Neuronal stem cell (in vitro differentiated cells): ENCODE measurements around the gene CDH10.

Experiments
- DNase-seq: peaks from one replicate; pipeline ENCODE4 v3.0.0-alpha.2; 2013; ENCODE audit warnings: low spot score
- H2AFZ ChIP-seq: one replicate; pipeline ENCODE4 v1.6.1; 2013; ENCODE audit warnings: mild to moderate bottlenecking, low read length, inconsistent platforms
- H2AK5ac ChIP-seq: 2 replicates; pipeline ENCODE4 v1.6.1; 2013; ENCODE audit warnings: low read depth, mild to moderate bottlenecking, inconsistent platforms, low read length, moderate library complexity, mixed read lengths
- H2BK120ac ChIP-seq: 2 replicates; pipeline ENCODE4 v1.6.1; 2013; ENCODE audit warnings: low read depth, mild to moderate bottlenecking, inconsistent platforms, low read length, moderate library complexity, mixed read lengths
- H2BK12ac ChIP-seq: one replicate; pipeline ENCODE4 v1.6.1; 2013; ENCODE audit warnings: low read length, inconsistent platforms
- H2BK15ac ChIP-seq: 2 replicates; pipeline ENCODE4 v1.6.1; 2013; ENCODE audit warnings: mild to moderate bottlenecking, low read length, inconsistent platforms, mixed read lengths
- H2BK5ac ChIP-seq: one replicate; pipeline ENCODE4 v1.6.1; 2013; ENCODE audit warnings: inconsistent platforms, mild to moderate bottlenecking, low read length, moderate library complexity
- H3K14ac ChIP-seq: one replicate; pipeline ENCODE4 v1.6.1; 2013; ENCODE audit warnings: low read length, inconsistent platforms
- H3K18ac ChIP-seq: 2 replicates; pipeline ENCODE4 v1.6.1; 2013; ENCODE audit warnings: low read length, inconsistent platforms
- H3K23ac ChIP-seq: 2 replicates; pipeline ENCODE4 v1.6.1; 2013; ENCODE audit warnings: low read depth, mild to moderate bottlenecking, mixed read lengths, low read length, inconsistent platforms; ENCODE audit not compliant: poor library complexity
- H3K27ac ChIP-seq: replicated peaks from 3 replicates; pipeline ENCODE4 v1.5.1; 2013; ENCODE audit warnings: low read length, inconsistent platforms
- H3K27me3 ChIP-seq, 3 experiments: 2 replicates each; pipeline ENCODE4 v1.6.1; 2013; ENCODE audit warnings: low read length in 3 of 3, mild to moderate bottlenecking in 2 of 3, inconsistent platforms in 1 of 3, low read depth in 1 of 3, mixed read lengths in 1 of 3, moderate library complexity in 1 of 3; ENCODE audit not compliant: control insufficient read depth in 3 of 3, insufficient read depth in 3 of 3
- H3K36me3 ChIP-seq, 2 donors: replicated peaks in 1 of 2; 2 replicates each; pipeline ENCODE4 v1.6.1; 2013; ENCODE audit warnings: low read length in 2 of 2; ENCODE audit not compliant: control insufficient read depth in 2 of 2, insufficient read depth in 2 of 2
- H3K4ac ChIP-seq: 2 replicates; pipeline ENCODE4 v1.6.1; 2013; ENCODE audit warnings: inconsistent platforms, mild to moderate bottlenecking, low read length, moderate library complexity
- H3K4me1 ChIP-seq, 2 donors: 1 replicate in 1 of 2; 2 replicates in 1 of 2; pipeline ENCODE4 v1.6.1; 2013; ENCODE audit warnings: low read length in 2 of 2, low read depth in 1 of 2; ENCODE audit not compliant: control insufficient read depth in 2 of 2, insufficient read depth in 1 of 2
- H3K4me2 ChIP-seq: one replicate; pipeline ENCODE4 v1.6.1; 2013; ENCODE audit warnings: mild to moderate bottlenecking, low read length, inconsistent platforms; ENCODE audit not compliant: insufficient read depth, poor library complexity, severe bottlenecking
- H3K4me3 ChIP-seq, 2 donors: 2 replicates each; pipeline ENCODE4 v1.5.1; 2013; ENCODE audit warnings: low read length in 2 of 2, mild to moderate bottlenecking in 2 of 2, inconsistent platforms in 1 of 2, moderate library complexity in 1 of 2
- H3K79me1 ChIP-seq: one replicate; pipeline ENCODE4 v1.6.1; 2013; ENCODE audit warnings: low read depth, mild to moderate bottlenecking, inconsistent platforms, low read length, moderate library complexity
- H3K9ac ChIP-seq: one replicate; pipeline ENCODE4 v1.6.1; 2013; ENCODE audit warnings: mild to moderate bottlenecking, low read depth, low read length, inconsistent platforms; ENCODE audit not compliant: poor library complexity
- H3K9me3 ChIP-seq, 2 donors: replicated peaks in 1 of 2; 2 replicates each; pipeline versions ENCODE3 to v1.6.1; 2013; ENCODE audit warnings: low read length in 2 of 2, mild to moderate bottlenecking in 2 of 2, inconsistent platforms in 1 of 2, low read depth in 1 of 2, mixed read lengths in 1 of 2, moderate library complexity in 1 of 2; ENCODE audit not compliant: control insufficient read depth in 2 of 2, insufficient read depth in 1 of 2
- H4K8ac ChIP-seq: one replicate; pipeline ENCODE4 v1.6.1; 2013; ENCODE audit warnings: low read depth, mild to moderate bottlenecking, inconsistent platforms, low read length, moderate library complexity
- H4K91ac ChIP-seq: one replicate; pipeline ENCODE4 v1.6.1; 2013; ENCODE audit warnings: low read length, low read depth, mild to moderate bottlenecking, inconsistent platforms; ENCODE audit not compliant: poor library complexity
- WGBS, 2 donors: extraction: QIAGEN DNeasy Blood & Tissue Kit; methylation state at CpG; one replicate each; pipeline ENCODE4 v1.1.7; 2013; ENCODE audit warnings: missing lambda C conversion rate in 2 of 2, mixed read lengths in 1 of 2; ENCODE audit not compliant: insufficient read length in 2 of 2, insufficient replicate concordance in 1 of 2; ENCODE audit errors: extremely low coverage in 2 of 2; 5-methylcytosine and 5-hydroxymethylcytosine counted together

CDH10 gene

DNA sequence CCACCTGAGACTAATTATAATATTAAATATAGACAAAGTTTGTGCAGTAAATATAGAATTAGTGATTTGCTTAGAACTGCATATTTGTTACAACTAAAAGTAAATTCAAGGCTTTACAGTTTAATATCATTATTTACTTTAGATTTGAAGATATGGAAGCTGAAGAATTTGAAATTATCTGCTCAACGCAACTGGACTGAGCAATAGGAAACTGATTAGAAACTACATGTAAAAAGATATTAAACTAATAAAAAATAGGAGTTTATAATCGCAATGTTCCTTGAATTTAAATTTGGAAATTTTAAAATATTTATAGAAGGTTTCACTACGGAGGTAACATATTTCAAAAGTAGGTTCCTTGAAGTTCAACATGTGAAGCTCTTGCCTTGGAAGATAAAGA lies 55.2 kb downstream of the CDH10 start:
- Histone ChIP-seq H3K27me3 (no peaks in the 10 kb centered on the region), H3K36me3 (no peaks in the 10 kb centered on the region), H3K4me1 (no peaks in the 10 kb centered on the region), H3K14ac (no peak overlapping the region), H4K91ac (no peak overlapping the region), H2BK12ac (no peak overlapping the region), H3K4ac (no peak overlapping the region), H2AFZ (no peak overlapping the region), H3K9me3 (no peaks in the 10 kb centered on the region), H3K4me2 (no peak overlapping the region), H2BK15ac (no peak overlapping the region), H3K27ac (no peak overlapping the region), H3K79me1 (no peaks in the 10 kb centered on the region), H2BK5ac (no peak overlapping the region), H2AK5ac (no peak overlapping the region), H3K23ac (no peak overlapping the region), H4K8ac (no peak overlapping the region), H2BK120ac (no peak overlapping the region), H3K9ac (no peak overlapping the region), H3K4me3 (no peak overlapping the region), H3K18ac (no peak overlapping the region)
- DNase-seq, result no peak
- 100% methylated on average over 1 of the region's 3 CpGs; no CpG with 5 or more reads in 1 of the 2 donors for WGBS, 2 donors

GRCh38 chr5:24585751-24586150 lies 59.0 kb downstream of the CDH10 start:
- no CpG with 5 or more reads among the region's 4 CpGs for WGBS, 2 donors
- Histone ChIP-seq H3K23ac (no peak overlapping the region), H3K4me3 (no peak overlapping the region), H2BK15ac (no peak overlapping the region), H2BK12ac (no peak overlapping the region), H3K4ac (no peak overlapping the region), H2AK5ac (no peak overlapping the region), H3K79me1 (no peaks in the 10 kb centered on the region), H3K27ac (no peak overlapping the region), H3K36me3 (no peaks in the 10 kb centered on the region), H3K9me3 (no peaks in the 10 kb centered on the region), H3K4me2 (no peak overlapping the region), H2BK120ac (no peak overlapping the region), H3K14ac (no peak overlapping the region), H2BK5ac (no peak overlapping the region), H2AFZ (no peak overlapping the region), H3K9ac (no peak overlapping the region), H4K8ac (no peak overlapping the region), H3K4me1 (no peaks in the 10 kb centered on the region), H3K27me3 (no peaks in the 10 kb centered on the region), H4K91ac (no peak overlapping the region), H3K18ac (no peak overlapping the region)
- no peak for DNase-seq

GRCh38 chr5:24571302-24571701 lies 73.5 kb downstream of the CDH10 start:
- Histone ChIP-seq H4K91ac (no peak overlapping the region), H3K4me1 (no peaks in the 10 kb centered on the region), H3K36me3 (no peaks in the 10 kb centered on the region), H3K4me2 (no peak overlapping the region), H2BK5ac (no peak overlapping the region), H3K23ac (no peak overlapping the region), H4K8ac (no peak overlapping the region), H3K18ac (no peak overlapping the region), H3K27me3 (no peaks in the 10 kb centered on the region), H3K4ac (no peak overlapping the region), H3K4me3 (no peak overlapping the region), H3K9me3 (no peaks in the 10 kb centered on the region), H3K27ac (no peak overlapping the region), H2BK15ac (no peak overlapping the region), H2BK12ac (no peak overlapping the region), H2BK120ac (no peak overlapping the region), H2AFZ (no peak overlapping the region), H3K79me1 (no peaks in the 10 kb centered on the region), H2AK5ac (no peak overlapping the region), H3K9ac (no peak overlapping the region), H3K14ac (no peak overlapping the region)
- DNase-seq, result no peak

DNA sequence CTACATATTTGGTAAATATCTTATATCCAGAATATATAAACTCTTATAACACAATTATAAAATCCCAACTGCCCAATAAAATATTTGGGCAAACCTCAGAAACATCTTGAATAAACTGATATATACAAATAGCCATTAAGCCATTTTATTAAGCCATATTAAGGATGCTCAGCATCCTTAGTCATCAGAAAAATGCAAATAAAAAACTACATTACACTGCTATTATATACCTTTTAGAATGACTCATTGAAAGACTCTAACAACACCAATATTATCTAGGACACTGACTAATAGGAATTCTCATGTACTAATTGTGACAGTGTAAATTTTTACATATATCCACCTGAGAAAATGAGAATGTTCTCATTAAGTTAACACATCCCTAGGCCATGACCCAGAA lies 77.8 kb downstream of the CDH10 start:
- Histone ChIP-seq H2BK5ac (no peak overlapping the region), H3K4me2 (no peak overlapping the region), H3K23ac (no peak overlapping the region), H3K9me3 (no peaks in the 10 kb centered on the region), H2BK120ac (no peak overlapping the region), H4K91ac (no peak overlapping the region), H3K14ac (no peak overlapping the region), H3K36me3 (no peaks in the 10 kb centered on the region), H3K9ac (no peak overlapping the region), H3K4ac (no peak overlapping the region), H2BK15ac (no peak overlapping the region), H2BK12ac (no peak overlapping the region), H3K18ac (no peak overlapping the region), H2AK5ac (no peak overlapping the region), H4K8ac (no peak overlapping the region), H3K4me1 (no peaks in the 10 kb centered on the region), H3K27ac (no peak overlapping the region), H2AFZ (no peak overlapping the region), H3K4me3 (no peak overlapping the region), H3K79me1 (no peaks in the 10 kb centered on the region), H3K27me3 (no peaks in the 10 kb centered on the region)
- no peak for DNase-seq
